ENCODE measurements around the gene EML4.

GRCh38 chr2:42176992-42177738 lies 8.0 kb downstream of the EML4 start:
- TF ChIP-seq, protein P1, sequence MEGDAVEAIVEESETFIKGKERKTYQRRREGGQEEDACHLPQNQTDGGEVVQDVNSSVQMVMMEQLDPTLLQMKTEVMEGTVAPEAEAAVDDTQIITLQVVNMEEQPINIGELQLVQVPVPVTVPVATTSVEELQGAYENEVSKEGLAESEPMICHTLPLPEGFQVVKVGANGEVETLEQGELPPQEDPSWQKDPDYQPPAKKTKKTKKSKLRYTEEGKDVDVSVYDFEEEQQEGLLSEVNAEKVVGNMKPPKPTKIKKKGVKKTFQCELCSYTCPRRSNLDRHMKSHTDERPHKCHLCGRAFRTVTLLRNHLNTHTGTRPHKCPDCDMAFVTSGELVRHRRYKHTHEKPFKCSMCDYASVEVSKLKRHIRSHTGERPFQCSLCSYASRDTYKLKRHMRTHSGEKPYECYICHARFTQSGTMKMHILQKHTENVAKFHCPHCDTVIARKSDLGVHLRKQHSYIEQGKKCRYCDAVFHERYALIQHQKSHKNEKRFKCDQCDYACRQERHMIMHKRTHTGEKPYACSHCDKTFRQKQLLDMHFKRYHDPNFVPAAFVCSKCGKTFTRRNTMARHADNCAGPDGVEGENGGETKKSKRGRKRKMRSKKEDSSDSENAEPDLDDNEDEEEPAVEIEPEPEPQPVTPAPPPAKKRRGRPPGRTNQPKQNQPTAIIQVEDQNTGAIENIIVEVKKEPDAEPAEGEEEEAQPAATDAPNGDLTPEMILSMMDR (IDR thresholded peaks at IDR 0.05): no peak
- TF ChIP-seq POLR2A (IDR thresholded peaks at IDR 0.05): no peak

Measured in tibial nerve (tissue), 3 donors.